Activated T-cell treated with anti-CD3 and anti-CD28 coated beads, Interleukin-2, amount 50 U/mL, for 72 hours (primary cell): ENCODE results near the gene CSAD. TPM values are rescaled to one million over a fixed set of nuclear protein-coding genes. Genes with fewer than 3 reads are reported as not detected.

Experiments used
- ATAC-seq, 2 donors: fragments of 150-1000 bp; cut with Tn5 transposase; replicated peaks in 1 of 2; 2 replicates each; pipeline ENCODE4 v1.10.0; 2021; ENCODE audit warnings: moderate library complexity in 2 of 2, mild to moderate bottlenecking in 1 of 2
- DNase-seq, 2 donors: peaks; one replicate each; pipeline ENCODE4 v3.0.0; 2021 to 2022; ENCODE audit warnings: mixed read lengths in 1 of 2
- H3K27ac Mint-ChIP-seq: one replicate; pipeline ENCODE4 v1.8.0; 2022; ENCODE audit warnings: mild to moderate bottlenecking, moderate library complexity, mixed read lengths
- H3K27me3 Mint-ChIP-seq: one replicate; pipeline ENCODE4 v1.8.0; 2022; ENCODE audit warnings: low read depth, mixed read lengths
- H3K36me3 Mint-ChIP-seq, 2 donors: one replicate each; pipeline ENCODE4 v1.8.0; 2022; ENCODE audit warnings: mixed read lengths in 2 of 2, mild to moderate bottlenecking in 1 of 2; ENCODE audit not compliant: insufficient read depth in 2 of 2
- H3K4me1 Mint-ChIP-seq: one replicate; pipeline ENCODE4 v1.8.0; 2022; ENCODE audit warnings: low read depth, mixed read lengths
- H3K4me3 Mint-ChIP-seq, 2 donors: one replicate each; pipeline ENCODE4 v1.8.0; 2022; ENCODE audit warnings: mild to moderate bottlenecking in 2 of 2, mixed read lengths in 2 of 2, moderate library complexity in 2 of 2
- H3K9me3 Mint-ChIP-seq, 2 donors: one replicate each; pipeline ENCODE4 v1.8.0; 2022; ENCODE audit warnings: mixed read lengths in 2 of 2
- total RNA-seq, 2 donors: library from RNA; stranded (reverse); gene quantifications; one replicate each; pipeline ENCODE4 v1.2.3, GENCODE V29; 2022

Gene CSAD
- 10 to 100 TPM; 42.7 to 45.2 TPM for total RNA-seq

DNA sequence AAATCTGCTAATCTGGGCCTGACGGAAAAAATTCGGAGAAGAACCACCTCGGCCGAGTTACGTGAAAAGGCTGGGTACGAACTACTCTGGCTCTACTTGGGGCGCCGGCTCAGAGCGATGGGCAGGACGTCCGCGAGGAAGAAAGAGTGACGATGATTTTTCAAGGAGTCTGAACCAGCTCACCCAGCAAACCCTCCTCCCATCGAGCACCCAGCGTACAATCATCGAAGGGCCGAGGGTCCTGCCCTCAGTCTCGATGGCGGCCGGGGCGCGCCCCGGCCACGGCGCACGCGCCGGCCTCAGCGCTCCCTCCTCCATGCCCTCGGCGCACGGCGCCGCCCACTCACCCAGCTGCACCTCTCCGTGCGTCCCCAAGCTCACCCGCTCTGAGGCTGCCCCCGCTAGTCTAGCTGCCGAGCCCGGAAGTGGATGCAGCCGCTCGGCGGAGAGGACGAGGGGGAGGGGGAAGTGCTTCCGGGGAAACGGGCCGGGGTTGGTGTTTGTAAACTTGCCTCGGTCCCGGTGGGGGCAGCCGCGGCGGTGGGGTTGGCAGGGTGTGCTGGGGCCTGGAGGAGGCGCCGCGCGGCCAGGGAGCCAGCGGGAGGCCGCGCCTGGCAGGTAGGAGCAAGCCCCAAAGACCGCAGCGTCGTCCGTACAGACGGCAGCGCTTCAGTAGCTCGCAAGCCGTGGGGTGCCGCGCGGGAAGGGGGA is at the start of gene CSAD, which contains the start of gene ZNF740:
TSS of gene CSAD (minus strand) at position 706 of the 711 bp plus-strand sequence. CDS start 7,455 bp downstream, outside the sequence.
TSS of gene ZNF740 (plus strand) at position 503 of the 711 bp plus-strand sequence. CDS start 1,262 bp downstream, outside the sequence.
- peak; percentile 96 for ATAC-seq
- no peaks in the 10 kb centered on the region for H3K27me3 Mint-ChIP-seq
- peak; percentile 98 to 99 for DNase-seq
- peaks cover 59% of the 10 kb centered on the region for H3K4me1 Mint-ChIP-seq
- H3K9me3 Mint-ChIP-seq = no peaks in the 10 kb centered on the region
- peak within 1 kb of the TSS; percentile 94 to 97 for H3K4me3 Mint-ChIP-seq
- peak within 1 kb of the TSS; percentile 93 for H3K27ac Mint-ChIP-seq
- peaks cover 15 to 20% of the 10 kb centered on the region in 2 donors for H3K36me3 Mint-ChIP-seq

GRCh38 chr12:53230108-53230845 is 49.6 kb upstream of the CSAD start:
- H3K4me1 Mint-ChIP-seq = peaks cover 49% of the 10 kb centered on the region
- H3K27ac Mint-ChIP-seq = peak overlapping the region; percentile 39
- peak overlapping the region; percentile 33 to 39 for H3K4me3 Mint-ChIP-seq

DNA sequence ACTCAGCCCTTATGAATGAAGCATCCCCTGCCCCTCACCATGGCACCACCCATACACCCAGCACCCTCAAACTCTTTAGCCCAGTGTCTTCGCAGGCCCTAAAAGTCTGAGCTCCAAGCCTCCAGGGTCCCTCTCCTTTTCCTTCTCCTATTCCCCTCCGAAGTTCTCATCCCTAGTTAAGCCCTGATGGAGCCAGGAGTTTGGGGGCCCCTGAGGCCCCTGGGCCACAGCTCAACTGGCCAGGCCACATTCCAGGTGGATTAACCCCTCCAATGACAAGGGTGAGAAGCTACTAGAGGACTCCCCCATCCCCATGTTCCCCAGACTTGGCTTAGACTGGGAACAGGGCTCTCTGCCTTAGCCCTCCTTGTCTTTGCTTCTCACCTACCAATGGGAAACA is 48.7 kb upstream of the CSAD start:
- Mint-ChIP-seq H3K27me3 (no peaks in the 10 kb centered on the region), H3K9me3 (no peaks in the 10 kb centered on the region), H3K4me1 (peaks cover 56% of the 10 kb centered on the region), H3K36me3 (no peaks in the 10 kb centered on the region), H3K27ac (no peak overlapping the region), H3K4me3 (peak overlapping the region in 1 of 2 donors; percentile 39)
- no peak for ATAC-seq
- DNase-seq = no peak

More at GRCh38 chr12:53230108-53230845, 49.6 kb upstream of the CSAD start:
- DNase-seq (no peak), ATAC-seq (no peak)
- no peaks in the 10 kb centered on the region for H3K9me3 Mint-ChIP-seq
- no peaks in the 10 kb centered on the region for H3K36me3 Mint-ChIP-seq
- H3K27me3 Mint-ChIP-seq = no peaks in the 10 kb centered on the region

DNA sequence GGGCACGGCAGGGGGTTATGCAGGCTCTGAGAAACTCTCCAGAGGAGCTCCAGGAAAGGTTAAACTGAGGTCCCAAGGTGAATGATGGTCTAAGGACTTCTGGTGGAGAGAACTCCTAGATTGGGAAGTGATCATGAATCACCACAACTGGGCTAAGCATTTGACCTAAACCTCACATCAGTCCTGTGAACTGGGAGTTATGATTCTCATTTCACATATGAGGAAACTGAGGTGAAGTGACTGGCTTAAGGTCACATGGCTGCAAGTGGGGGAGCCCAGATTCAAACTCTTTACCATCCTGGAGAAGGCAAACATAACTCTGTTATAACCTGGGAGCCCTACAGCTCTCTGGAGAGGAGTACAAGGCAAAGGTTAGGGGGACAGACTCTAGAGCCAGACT is 47.1 kb upstream of the CSAD start:
- H3K27ac Mint-ChIP-seq = no peak overlapping the region
- no peak for ATAC-seq

GRCh38 chr12:53227341-53227740 is 46.6 kb upstream of the CSAD start:
- Mint-ChIP-seq H3K4me1 (peaks cover 60% of the 10 kb centered on the region), H3K36me3 (no peaks in the 10 kb centered on the region), H3K9me3 (no peaks in the 10 kb centered on the region), H3K4me3 (no peak overlapping the region), H3K27me3 (no peaks in the 10 kb centered on the region), H3K27ac (no peak overlapping the region)
- no peak for ATAC-seq
- DNase-seq = no peak

More for the DNA sequence above, 47.1 kb upstream of the CSAD start:
- Mint-ChIP-seq H3K4me1 (peaks cover 60% of the 10 kb centered on the region), H3K4me3 (no peak overlapping the region), H3K9me3 (no peaks in the 10 kb centered on the region), H3K27me3 (no peaks in the 10 kb centered on the region), H3K36me3 (no peaks in the 10 kb centered on the region)
- no peak for DNase-seq

GRCh38 chr12:53226815-53227214 is 46.1 kb upstream of the CSAD start:
- DNase-seq (no peak), ATAC-seq (no peak)
- H3K36me3 Mint-ChIP-seq = no peaks in the 10 kb centered on the region
- no peak overlapping the region for H3K27ac Mint-ChIP-seq
- H3K9me3 Mint-ChIP-seq = no peaks in the 10 kb centered on the region
- no peaks in the 10 kb centered on the region for H3K27me3 Mint-ChIP-seq
- peaks cover 64% of the 10 kb centered on the region for H3K4me1 Mint-ChIP-seq
- H3K4me3 Mint-ChIP-seq = no peak overlapping the region

- no peaks in the 10 kb centered on the region for H3K36me3 Mint-ChIP-seq
- peak overlapping the region in 1 of 2 donors; percentile 1 for H3K4me3 Mint-ChIP-seq
- H3K4me1 Mint-ChIP-seq = peaks cover 65% of the 10 kb centered on the region
- DNase-seq (no peak), ATAC-seq (no peak)
- H3K27me3 Mint-ChIP-seq = no peaks in the 10 kb centered on the region
- H3K27ac Mint-ChIP-seq = peak overlapping the region; percentile 39
- H3K9me3 Mint-ChIP-seq = no peaks in the 10 kb centered on the region
Measured at GRCh38 chr12:53225635-53226424, 45.1 kb upstream of the CSAD start.

GRCh38 chr12:53224897-53225634 is 44.3 kb upstream of the CSAD start:
- Mint-ChIP-seq H3K36me3 (no peaks in the 10 kb centered on the region), H3K27me3 (no peaks in the 10 kb centered on the region), H3K27ac (peak overlapping the region; percentile 39), H3K9me3 (no peaks in the 10 kb centered on the region), H3K4me3 (peak overlapping the region; percentile 5 to 10), H3K4me1 (peaks cover 64% of the 10 kb centered on the region)
- ATAC-seq (no peak), DNase-seq (no peak)

GRCh38 chr12:53224061-53224896 is 43.6 kb upstream of the CSAD start:
- peaks cover 59% of the 10 kb centered on the region for H3K4me1 Mint-ChIP-seq
- no peak for ATAC-seq
- H3K9me3 Mint-ChIP-seq = no peaks in the 10 kb centered on the region
- DNase-seq = no peak
- H3K4me3 Mint-ChIP-seq = peak overlapping the region; percentile 48 to 77
- no peaks in the 10 kb centered on the region for H3K27me3 Mint-ChIP-seq
- H3K27ac Mint-ChIP-seq = peak overlapping the region; percentile 76
- peaks cover 4% of the 10 kb centered on the region in 2 donors for H3K36me3 Mint-ChIP-seq

DNA sequence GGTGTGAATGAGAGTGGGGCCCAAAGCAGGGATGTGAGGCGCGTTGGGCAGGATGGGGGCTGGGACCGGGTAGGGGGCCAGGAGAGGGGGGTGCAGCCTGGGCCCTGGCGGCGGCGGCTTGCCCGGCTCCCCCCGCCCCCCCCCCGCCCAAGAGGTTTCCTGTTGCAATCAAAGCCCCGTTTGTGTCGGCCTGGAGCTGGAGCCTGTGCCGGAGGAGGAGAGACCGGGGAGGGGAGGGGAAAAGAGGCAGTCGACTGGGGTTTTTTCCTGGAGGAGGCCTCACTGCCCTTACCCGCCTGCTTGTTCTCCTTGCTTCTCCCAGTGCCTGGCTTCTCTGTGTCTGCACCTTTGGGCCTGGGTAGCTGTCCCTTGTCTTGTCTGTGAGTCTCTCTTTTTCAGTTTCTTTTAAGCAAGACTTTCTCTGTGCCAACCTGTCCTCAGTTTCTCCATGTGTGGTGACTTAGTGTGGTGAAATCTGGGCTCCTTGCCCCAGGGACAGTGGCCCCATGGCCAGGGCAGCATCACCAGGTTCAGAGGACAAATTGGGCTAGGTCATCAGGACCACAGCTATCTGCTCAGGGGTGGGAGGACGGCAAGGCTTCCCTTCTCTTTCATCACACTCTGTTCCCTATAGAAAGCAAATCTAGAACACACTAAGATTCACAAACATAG is 42.8 kb upstream of the CSAD start:
- Mint-ChIP-seq H3K4me3 (peak overlapping the region; percentile 66 to 87), H3K36me3 (peaks cover 6% of the 10 kb centered on the region in 2 donors), H3K27ac (peak overlapping the region; percentile 76), H3K4me1 (peaks cover 61% of the 10 kb centered on the region), H3K9me3 (no peaks in the 10 kb centered on the region), H3K27me3 (no peaks in the 10 kb centered on the region)
- DNase-seq (no peak), ATAC-seq (no peak)

- no peak for ATAC-seq
Measured at GRCh38 chr12:53222806-53223261, 42.1 kb upstream of the CSAD start.

More at GRCh38 chr12:53222806-53223261, 42.1 kb upstream of the CSAD start:
- Mint-ChIP-seq H3K4me3 (peak overlapping the region; percentile 66 to 87), H3K4me1 (peaks cover 64% of the 10 kb centered on the region), H3K9me3 (no peaks in the 10 kb centered on the region), H3K27ac (no peak overlapping the region), H3K27me3 (no peaks in the 10 kb centered on the region), H3K36me3 (peaks cover 6 to 8% of the 10 kb centered on the region in 2 donors)
- no peak for DNase-seq
